ENCODE results near the gene LOX. TPM values are rescaled to one million over a fixed set of nuclear protein-coding genes. Genes with fewer than 3 reads are reported as not detected.

Gene LOX
- total and polyA plus RNA-seq, 8 donors: 23.2 to 59.1 (median 26.5) TPM

- Histone ChIP-seq H3K27me3 (no peaks in the 10 kb centered on the region), H3K9me3 (no peaks in the 10 kb centered on the region), H3K36me3 (no peaks in the 10 kb centered on the region), H3K4me3 (no peak overlapping the region), H3K27ac (no peak overlapping the region), H3K4me1 (no peaks in the 10 kb centered on the region)
- DNase-seq (no peak), ATAC-seq (no peak)
- TF ChIP-seq, protein P1, sequence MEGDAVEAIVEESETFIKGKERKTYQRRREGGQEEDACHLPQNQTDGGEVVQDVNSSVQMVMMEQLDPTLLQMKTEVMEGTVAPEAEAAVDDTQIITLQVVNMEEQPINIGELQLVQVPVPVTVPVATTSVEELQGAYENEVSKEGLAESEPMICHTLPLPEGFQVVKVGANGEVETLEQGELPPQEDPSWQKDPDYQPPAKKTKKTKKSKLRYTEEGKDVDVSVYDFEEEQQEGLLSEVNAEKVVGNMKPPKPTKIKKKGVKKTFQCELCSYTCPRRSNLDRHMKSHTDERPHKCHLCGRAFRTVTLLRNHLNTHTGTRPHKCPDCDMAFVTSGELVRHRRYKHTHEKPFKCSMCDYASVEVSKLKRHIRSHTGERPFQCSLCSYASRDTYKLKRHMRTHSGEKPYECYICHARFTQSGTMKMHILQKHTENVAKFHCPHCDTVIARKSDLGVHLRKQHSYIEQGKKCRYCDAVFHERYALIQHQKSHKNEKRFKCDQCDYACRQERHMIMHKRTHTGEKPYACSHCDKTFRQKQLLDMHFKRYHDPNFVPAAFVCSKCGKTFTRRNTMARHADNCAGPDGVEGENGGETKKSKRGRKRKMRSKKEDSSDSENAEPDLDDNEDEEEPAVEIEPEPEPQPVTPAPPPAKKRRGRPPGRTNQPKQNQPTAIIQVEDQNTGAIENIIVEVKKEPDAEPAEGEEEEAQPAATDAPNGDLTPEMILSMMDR (IDR thresholded peaks at IDR 0.05): no peak
- intact Hi-C loops (cut with DNase I): no loop called here
These were observed 40.4 kb upstream of the LOX start for GRCh38 chr5:122118356-122118948.

DNA sequence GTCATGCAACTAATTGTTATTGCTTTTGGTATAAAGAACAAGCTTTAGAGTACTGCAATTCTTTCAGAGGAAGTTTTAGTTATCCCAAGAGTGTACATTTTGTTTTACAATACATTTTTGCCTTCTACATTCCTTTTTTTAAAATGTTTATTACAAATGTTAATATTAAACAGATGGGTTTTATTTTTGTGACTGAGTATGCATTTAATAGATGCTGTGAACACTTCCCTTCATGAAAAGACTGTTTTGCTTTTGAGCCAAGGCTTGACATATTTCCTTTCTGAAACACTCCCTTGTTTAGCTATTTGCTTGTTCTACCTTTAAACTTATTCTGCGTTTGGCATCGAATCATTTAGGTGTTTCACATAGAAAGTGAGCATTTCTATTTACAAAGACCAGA, 36.4 kb upstream of the LOX start:
- TF ChIP-seq, protein P1 (IDR thresholded peaks at IDR 0.05): no peak
- no peaks in the 10 kb centered on the region for H3K9me3 ChIP-seq
- intact Hi-C loops (cut with DNase I): no loop called here
- ATAC-seq (no peak), DNase-seq (no peak)
- H3K4me1 ChIP-seq: no peaks in the 10 kb centered on the region
- H3K36me3 ChIP-seq: no peaks in the 10 kb centered on the region
- H3K4me3 ChIP-seq: no peak overlapping the region
- H3K27me3 ChIP-seq: no peaks in the 10 kb centered on the region
- H3K27ac ChIP-seq: no peak overlapping the region

DNA sequence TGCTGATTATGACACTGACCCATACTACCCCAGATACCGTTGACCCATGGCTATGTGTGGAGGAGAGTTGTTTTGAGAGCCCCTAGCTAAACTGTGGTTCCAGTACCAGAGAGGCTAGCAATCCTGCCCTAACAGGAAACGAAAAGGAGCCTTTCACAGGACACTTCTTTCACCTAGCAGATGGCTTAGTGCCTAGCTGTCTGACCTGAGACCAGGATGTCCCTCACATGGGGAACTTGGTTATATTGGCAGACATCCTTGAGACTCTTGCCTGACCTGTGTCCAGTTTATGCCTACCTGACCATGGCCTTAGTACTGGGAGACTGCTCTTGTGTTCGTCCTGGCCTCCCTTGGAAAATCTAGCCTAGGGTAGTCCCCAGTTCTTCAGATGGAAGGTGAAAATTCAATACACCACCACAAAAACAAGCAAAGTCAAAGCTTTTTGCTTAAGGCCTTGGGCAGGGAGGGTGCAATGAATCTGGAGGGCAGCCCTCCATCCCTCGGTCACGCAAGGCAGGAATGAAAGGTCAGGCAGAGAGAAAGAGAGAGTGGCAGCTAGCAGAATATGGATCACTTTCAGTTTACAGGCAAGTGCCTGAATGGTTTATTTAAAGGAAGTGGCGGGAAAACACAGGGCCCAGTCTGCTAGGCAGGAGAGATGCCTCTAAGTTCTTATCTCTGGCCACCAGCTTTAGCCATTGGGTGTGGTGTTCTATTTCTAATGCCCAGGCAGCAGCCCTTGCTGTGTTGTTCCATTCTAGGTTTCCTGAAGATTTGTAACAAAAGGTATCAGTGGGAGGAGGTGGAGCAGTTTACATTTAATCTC, 34.9 kb upstream of the LOX start:
- H3K27ac ChIP-seq: no peak overlapping the region
- intact Hi-C loops (cut with DNase I): no loop called here
- no peak for DNase-seq
- H3K27me3 ChIP-seq: no peaks in the 10 kb centered on the region
- no peak for ATAC-seq
- H3K36me3 ChIP-seq: no peaks in the 10 kb centered on the region
- H3K4me1 ChIP-seq: no peaks in the 10 kb centered on the region
- TF ChIP-seq, protein P1 (IDR thresholded peaks at IDR 0.05): no peak
- no peaks in the 10 kb centered on the region for H3K9me3 ChIP-seq
- H3K4me3 ChIP-seq: no peak overlapping the region

GRCh38 chr5:122112063-122112462, 34.0 kb upstream of the LOX start:
- DNase-seq: no peak
- intact Hi-C loops (cut with DNase I): no loop called here
- TF ChIP-seq, protein P1 (IDR thresholded peaks at IDR 0.05): no peak
- Histone ChIP-seq H3K4me3 (no peak overlapping the region), H3K9me3 (no peaks in the 10 kb centered on the region), H3K36me3 (no peaks in the 10 kb centered on the region), H3K27ac (no peak overlapping the region), H3K27me3 (no peaks in the 10 kb centered on the region), H3K4me1 (no peaks in the 10 kb centered on the region)
- ATAC-seq: no peak

DNA sequence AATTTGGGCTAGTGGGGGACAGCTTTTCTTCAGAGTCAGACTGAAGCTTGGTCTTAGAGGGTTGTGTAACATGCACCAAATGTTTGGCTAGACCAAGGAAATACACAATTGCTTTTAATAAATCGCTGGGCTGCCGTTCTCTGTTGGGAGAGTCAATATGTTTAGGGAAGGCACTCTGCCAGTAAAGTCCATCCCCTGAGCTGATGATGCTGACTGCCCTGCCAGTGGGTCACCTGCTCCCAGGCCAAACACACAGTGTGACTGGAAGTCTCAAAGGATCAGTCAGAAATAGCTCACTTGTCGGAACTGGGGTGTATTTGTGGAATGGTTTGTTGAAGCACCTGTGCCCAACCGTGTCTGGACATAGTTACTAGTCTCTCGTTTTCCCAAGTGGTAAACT, 33.4 kb upstream of the LOX start:
- intact Hi-C loops (cut with DNase I): no loop called here
- TF ChIP-seq, protein P1 (IDR thresholded peaks at IDR 0.05): no peak
- no peak for ATAC-seq
- Histone ChIP-seq H3K9me3 (no peaks in the 10 kb centered on the region), H3K4me1 (no peaks in the 10 kb centered on the region), H3K36me3 (no peaks in the 10 kb centered on the region), H3K4me3 (no peak overlapping the region), H3K27ac (no peak overlapping the region), H3K27me3 (no peaks in the 10 kb centered on the region)
- DNase-seq: no peak

All from left lung (tissue), 10 donors.